Superior temporal gyrus (tissue), 1 donor: ENCODE data around the gene FSTL5.

Experiments
- DNase-seq: peaks from one replicate; pipeline ENCODE4 v3.0.0-alpha.2; 2016; ENCODE audit errors: extremely low spot score

FSTL5 gene

DNA sequence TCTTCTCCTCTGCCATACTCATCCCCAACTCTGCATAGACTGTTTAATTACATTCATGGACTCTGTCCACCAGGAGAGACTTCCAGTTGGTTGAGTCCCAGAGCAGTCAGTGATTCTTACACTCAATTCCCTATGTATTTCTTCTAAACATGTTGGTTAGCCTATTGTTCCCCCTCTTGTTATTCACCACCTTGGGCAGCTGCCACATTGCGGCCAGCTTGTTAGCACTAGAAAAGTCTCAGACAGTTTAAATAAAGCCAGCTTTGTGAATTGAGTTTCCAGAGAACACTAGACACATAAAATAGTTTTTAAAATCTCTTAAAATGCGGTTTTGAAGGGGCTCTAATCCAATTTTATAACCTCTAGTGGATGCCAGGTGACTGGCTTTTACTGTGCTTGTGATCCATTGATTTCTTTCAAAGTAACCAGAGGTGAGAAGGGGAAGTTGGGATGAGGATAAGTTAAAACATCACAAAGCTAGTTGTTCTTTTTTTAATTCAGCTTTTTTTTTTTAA is 827.7 kb downstream of the FSTL5 start:
- DNase-seq: no peak
